HG03045 (cell line): ENCODE measurements around the gene STAT2.
"Not testable (repeated sequence)": the region's sequence is repeated elsewhere in the genome, so short reads cannot be mapped to it uniquely, and the experiment has no call there.

ENCODE experiments used
- ATAC-seq: cut with Tn5 transposase; IDR thresholded peaks from one replicate; pipeline ENCODE4 v1.9.1; 2021; ENCODE audit warnings: mild to moderate bottlenecking, moderate library complexity; ENCODE audit not compliant: unreplicated experiment

The STAT2 gene

DNA sequence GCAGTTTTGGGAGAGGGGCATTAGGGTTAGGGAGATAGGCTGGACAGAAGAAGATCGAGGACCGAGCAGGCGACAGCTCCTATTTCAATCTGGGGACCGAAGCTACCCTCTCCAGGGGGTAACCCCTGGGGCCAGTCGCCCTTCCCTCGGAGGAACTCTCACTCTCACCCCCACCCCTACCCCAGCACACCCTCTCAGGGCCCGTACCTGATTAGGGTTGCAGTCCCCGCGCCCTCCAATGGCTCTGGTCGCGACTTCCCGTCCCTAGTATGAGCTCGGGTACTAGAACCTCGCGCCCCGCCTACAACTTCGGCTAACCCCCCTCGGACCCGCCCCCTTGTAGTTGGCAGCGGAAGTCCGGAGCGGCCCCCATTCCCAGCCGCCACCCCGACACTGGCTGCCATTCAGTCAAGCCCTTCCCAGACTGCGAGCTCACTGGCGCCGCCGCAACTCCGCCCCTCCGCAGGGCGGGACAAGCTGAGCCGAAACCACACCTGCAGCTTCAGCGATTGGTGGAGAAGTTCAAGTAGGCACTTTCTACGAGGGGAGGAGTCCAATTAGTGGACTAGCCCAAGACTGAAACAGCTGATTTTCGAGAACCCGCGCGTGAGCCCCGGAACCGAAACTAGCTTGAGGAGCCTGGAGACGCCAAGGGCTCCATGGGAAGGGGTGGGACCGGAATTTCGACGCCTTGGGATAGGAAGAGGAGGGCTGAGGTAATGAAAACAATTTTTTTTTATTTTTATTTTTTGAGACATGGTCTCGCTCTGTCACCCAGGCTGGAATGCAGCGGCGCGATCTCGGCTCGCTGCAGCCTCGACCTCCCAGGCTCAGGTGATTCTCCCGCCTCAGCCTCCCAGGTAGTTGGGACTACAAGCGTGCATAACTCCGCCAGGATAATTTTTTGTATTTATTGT is at the start of gene STAT2:
Gene STAT2, minus strand, starts transcription at position 257 of the 917 bp plus-strand sequence. CDS start 3,536 bp downstream, outside the sequence.
- peak; percentile 96 for ATAC-seq

DNA sequence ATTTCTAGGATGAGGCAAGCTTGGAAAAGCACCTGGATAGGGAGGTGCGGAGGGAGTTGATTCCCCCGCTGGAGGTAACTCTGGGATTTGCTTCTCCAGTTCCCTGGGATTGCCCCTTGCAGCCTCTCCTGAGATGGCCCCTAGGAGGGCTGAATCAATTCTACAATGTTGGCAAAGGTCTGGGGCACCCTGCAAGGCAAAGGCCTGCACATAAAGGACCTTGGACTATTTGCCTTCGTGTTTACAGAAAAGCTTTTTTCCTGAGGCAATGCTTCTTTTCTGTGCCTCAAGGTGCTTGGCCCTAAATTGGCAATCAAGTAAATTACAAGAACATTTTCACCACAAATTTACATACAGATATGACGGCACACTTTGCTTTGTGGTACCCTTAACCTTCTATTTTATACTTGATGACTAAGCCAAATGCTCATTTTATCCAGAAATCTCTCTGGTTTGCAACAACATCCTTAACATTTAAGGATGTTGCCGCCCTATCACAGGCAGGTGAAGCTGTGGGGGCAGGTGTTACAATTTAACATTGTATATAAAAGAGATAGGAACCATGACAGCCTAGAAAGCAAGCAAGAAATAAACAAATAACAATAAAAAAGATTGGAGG is 49.0 kb upstream of the STAT2 start:
- no peak for ATAC-seq

DNA sequence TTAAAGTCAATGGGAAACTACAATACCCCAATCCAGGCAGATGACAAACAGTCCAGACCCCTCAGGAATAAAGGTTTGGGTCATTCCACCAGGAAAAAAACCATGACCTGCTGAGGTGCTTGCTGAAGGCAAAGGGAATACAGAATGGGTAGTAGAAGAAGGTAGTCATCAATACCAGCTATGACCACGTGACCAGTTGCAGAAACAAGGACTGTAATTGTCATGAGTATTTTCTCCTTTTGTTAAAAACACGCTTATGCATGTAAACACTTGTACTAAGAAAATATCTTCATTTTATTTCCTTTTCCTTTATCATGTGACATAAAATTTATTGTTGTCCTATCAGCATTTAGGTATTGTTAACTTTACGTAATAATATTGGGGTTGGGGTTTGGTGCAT is 44.3 kb upstream of the STAT2 start:
- not testable (repeated sequence) for ATAC-seq

GRCh38 chr12:56401612-56402011 is 41.7 kb upstream of the STAT2 start:
- not testable (repeated sequence) for ATAC-seq

GRCh38 chr12:56401125-56401524 is 41.2 kb upstream of the STAT2 start:
- ATAC-seq = not testable (repeated sequence)

- ATAC-seq = not testable (repeated sequence)
Measured at GRCh38 chr12:56399466-56399865, 39.6 kb upstream of the STAT2 start.

GRCh38 chr12:56398324-56398723 is 38.4 kb upstream of the STAT2 start:
- no peak for ATAC-seq

GRCh38 chr12:56392331-56392730 is 32.4 kb upstream of the STAT2 start:
- ATAC-seq = no peak

- ATAC-seq = no peak
Measured at GRCh38 chr12:56391721-56392120, 31.8 kb upstream of the STAT2 start.

GRCh38 chr12:56389412-56389811 is 29.5 kb upstream of the STAT2 start:
- ATAC-seq = no peak

- ATAC-seq = no peak
Measured at GRCh38 chr12:56387152-56387736, 27.3 kb upstream of the STAT2 start.

GRCh38 chr12:56385873-56386272 is 26.0 kb upstream of the STAT2 start:
- ATAC-seq = no peak

DNA sequence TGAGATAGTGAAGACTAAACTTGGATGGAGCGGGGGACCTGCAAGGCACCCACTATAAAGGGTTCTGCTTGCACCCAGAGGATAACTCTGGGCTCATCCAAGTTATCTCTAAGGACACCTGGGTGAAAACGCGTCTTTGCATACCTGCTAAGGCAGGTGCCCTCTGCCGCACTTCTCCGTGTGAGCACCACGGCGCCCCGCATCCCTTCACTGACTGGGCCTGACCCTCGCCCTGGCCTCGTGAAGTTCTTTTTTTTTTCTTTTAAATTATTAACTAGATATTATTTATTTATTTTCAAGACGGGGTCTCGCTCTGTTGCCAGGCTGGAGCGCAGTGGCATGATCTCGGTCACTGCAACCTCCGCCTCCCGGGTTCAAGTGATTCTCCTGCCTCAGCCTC is 22.7 kb upstream of the STAT2 start:
- no peak for ATAC-seq

DNA sequence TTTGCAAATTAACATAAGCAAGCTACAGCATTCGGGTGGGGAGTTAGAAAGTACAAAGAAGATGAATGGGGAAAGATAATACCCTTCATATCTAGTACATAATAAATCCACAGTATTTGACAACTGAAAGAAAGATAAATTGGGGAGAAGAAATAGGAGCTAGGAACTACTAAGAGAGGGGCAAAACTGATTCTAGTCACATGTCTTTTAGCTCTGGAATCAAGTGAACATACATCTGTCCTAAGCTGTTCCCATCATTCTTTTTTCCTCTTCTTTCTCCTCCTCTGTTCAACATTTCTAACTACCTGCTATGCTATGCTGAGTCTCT is 18.0 kb upstream of the STAT2 start:
- ATAC-seq = no peak

DNA sequence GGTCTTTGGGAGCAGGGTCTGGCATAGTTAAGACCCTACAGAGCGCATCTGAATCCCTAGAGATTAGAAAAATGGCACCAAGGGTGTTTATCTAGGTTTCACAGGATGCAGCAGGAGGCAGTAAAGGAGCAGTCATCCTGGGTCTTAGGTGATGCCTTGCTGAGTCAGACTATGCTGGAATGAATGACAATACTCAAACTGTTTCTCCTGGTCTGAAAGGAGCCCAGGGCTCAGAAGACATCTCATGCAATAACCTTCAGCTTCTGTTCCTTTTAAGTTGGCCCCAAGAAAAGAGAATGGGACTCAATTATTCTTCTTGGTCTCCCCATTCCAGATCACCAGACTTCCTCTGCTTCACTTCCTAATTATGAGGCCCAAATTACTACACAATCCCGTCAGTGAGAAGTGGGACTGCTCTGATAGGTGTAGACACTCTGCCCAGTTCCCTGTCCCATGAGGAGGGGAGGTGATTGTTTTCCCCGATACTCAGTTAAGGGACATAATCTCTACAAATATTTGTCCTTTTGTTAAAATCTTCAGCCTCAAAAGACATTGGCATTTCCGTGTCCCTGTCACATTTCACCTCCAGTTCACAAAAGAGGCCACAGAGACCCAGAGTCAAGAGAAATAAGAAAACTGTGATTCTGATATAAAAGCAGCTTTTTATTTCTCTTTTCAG is 17.5 kb upstream of the STAT2 start:
- no peak for ATAC-seq

DNA sequence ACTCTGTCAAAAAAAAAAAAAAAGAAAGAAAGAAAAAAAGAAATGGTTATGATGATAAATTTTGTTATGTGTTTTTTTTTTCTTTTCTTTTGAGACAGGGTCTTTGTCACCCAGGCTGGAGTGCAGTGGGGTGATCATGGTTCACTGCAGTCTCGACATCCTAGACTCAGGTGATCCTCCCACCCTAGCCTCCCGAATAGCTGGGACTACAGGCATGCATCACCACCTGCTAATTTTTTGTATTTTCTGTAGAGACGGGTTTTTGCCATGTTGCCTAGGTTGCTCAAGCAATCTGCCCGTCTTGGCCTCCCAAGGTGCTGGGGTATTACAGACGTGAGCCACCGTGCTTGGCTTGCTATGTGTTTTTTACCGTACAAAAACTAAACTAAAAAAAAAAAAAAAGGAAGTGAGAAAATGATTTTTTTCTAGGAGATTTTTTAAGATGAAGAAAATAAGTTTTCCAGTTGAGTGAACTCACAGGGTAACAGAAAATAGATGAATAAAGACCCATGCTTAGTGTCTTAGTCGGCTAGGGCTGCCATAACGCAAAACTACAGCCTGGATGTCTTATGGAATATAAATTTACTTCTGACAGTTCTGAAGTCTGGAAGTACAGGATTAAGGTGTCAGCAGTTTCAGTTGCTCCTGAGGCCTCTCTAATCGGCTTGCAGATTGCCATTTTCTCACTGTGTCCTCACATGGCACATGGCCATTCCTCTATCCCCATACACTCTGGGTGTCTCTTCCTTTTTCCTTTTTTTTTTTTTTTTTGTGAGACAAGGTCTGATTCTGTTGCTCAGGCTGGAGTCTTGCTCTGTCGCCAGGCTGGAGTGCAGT is 15.9 kb upstream of the STAT2 start:
- ATAC-seq = peak; percentile 47

DNA sequence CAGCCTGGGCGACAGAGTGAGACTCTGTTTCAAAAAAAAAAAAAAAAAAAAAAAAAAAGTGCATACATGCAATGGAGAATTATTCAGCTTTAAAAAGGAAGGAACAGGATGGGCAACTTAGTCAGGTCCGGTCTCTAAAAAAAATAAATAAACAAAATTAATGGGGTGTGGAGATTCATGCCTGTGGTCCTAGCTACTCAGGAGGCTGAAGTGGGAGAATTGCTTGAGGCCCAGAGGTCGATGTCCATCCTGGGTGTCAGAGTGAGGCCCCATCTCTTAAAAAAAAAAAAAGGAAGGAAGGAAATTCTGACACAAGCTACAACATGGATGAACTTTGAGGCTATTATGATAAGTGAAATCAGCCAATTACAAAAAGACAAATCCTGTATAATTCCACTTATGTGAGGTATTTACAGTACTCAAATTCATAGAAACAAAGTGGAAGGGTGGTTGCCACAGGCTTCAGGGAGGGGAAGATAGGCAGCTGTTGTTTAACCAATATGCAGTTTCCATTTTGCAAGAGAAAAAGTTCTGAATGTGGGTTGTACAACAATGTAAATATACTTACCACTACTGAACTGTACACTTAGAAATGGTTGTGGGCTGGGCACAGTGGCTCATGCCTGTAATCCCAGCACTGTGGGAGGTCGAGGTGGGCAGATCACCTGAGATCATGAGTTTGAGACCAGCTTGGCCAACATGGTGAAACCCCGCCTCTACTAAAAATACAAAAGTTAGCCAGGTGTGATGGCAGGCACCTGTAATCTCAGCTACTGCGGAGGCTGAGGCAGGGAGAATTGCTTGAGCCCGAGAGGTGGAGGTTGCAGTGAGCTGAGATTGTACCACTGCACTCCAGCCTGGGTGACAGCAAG is 15.1 kb upstream of the STAT2 start:
- peak; percentile 46 for ATAC-seq

GRCh38 chr12:56373515-56373914 is 13.6 kb upstream of the STAT2 start:
- no peak for ATAC-seq

DNA sequence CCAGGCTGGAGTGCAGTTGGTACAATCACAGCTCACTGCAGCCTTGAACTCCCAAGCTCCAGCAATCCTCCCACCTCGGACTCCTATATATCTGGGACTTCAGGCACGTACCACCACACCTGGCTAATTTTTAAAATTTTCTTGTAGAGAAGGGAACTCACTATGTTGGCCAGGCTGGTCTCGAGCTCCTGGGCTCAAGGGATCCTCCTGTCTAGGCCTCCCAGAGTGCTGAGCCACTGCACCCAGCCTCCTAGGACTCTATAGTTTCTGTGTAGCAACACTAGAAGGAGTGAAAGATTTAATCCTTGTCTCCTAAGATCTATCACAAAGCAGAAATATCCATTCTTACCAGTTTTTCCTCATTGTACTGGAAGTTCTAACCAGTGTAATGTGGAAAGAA is 7.0 kb upstream of the STAT2 start:
- ATAC-seq = no peak
